Measurements from ENCODE around the gene PARP9. TPM values are rescaled to one million over a fixed set of nuclear protein-coding genes. Genes with fewer than 3 reads are reported as not detected.

PARP9 gene
- total RNA-seq, 1 donor from 2014 or later, result 90.4 TPM

- no peak overlapping the region for H3K4me3 ChIP-seq
- peaks cover 9% of the 10 kb centered on the region for H3K4me1 ChIP-seq
- no peak overlapping the region for H3K27ac ChIP-seq
- intact Hi-C loops (cut with DNase I), result no loop called here
- no peak for TF ChIP-seq CTCF (IDR thresholded peaks at IDR 0.05)
- H3K27me3 ChIP-seq (ENCODE audit: low read depth), result no peaks in the 10 kb centered on the region
- no peaks in the 10 kb centered on the region for H3K36me3 ChIP-seq
- DNase-seq (no peak), ATAC-seq (no peak)
- peaks cover 16% of the 10 kb centered on the region for H3K9me3 ChIP-seq
Measured at GRCh38 chr3:122582390-122582789, 18.3 kb upstream of the PARP9 start.

- peaks cover 16% of the 10 kb centered on the region for H3K9me3 ChIP-seq
- H3K27ac ChIP-seq, result no peak overlapping the region
- H3K4me1 ChIP-seq, result peaks cover 15% of the 10 kb centered on the region
- no peaks in the 10 kb centered on the region for H3K36me3 ChIP-seq
- ATAC-seq, result no peak
- intact Hi-C loops (cut with DNase I), result no loop called here
- no peak for DNase-seq
- H3K4me3 ChIP-seq, result no peak overlapping the region
- H3K27me3 ChIP-seq (ENCODE audit: low read depth), result no peaks in the 10 kb centered on the region
- no peak for TF ChIP-seq CTCF (IDR thresholded peaks at IDR 0.05)
Measured at GRCh38 chr3:122581622-122582021, 17.5 kb upstream of the PARP9 start.

- Histone ChIP-seq H3K36me3 (no peaks in the 10 kb centered on the region), H3K27ac (no peak overlapping the region), H3K4me1 (peaks cover 19% of the 10 kb centered on the region), H3K4me3 (no peak overlapping the region), H3K27me3 (ENCODE audit: low read depth) (no peaks in the 10 kb centered on the region), H3K9me3 (peaks cover 16% of the 10 kb centered on the region)
- TF ChIP-seq CTCF (IDR thresholded peaks at IDR 0.05), result no peak
- intact Hi-C loops (cut with DNase I), result no loop called here
- DNase-seq (no peak), ATAC-seq (no peak)
Measured at GRCh38 chr3:122580470-122580869, 16.4 kb upstream of the PARP9 start.

GRCh38 chr3:122578069-122578740 is 14.1 kb upstream of the PARP9 start:
- no peak for DNase-seq
- intact Hi-C loops (cut with DNase I), result no loop called here
- H3K4me3 ChIP-seq, result peak overlapping the region; percentile 70
- no peak for TF ChIP-seq CTCF (IDR thresholded peaks at IDR 0.05)
- no peak for ATAC-seq
- no peaks in the 10 kb centered on the region for H3K27me3 ChIP-seq (ENCODE audit: low read depth)
- peaks cover 23% of the 10 kb centered on the region for H3K4me1 ChIP-seq
- peaks cover 16% of the 10 kb centered on the region for H3K36me3 ChIP-seq
- peak overlapping the region; percentile 79 for H3K27ac ChIP-seq
- H3K9me3 ChIP-seq, result peaks cover 16% of the 10 kb centered on the region

GRCh38 chr3:122577409-122578031 is 13.4 kb upstream of the PARP9 start, which contains the start of gene PARP15:
TSS of gene PARP15 (plus strand) at chr3:122577650. CDS start at chr3:122577668, 18 bp downstream.
- intact Hi-C loops (cut with DNase I), result no loop called here
- Histone ChIP-seq H3K27ac (peak within 1 kb of the TSS; percentile 79), H3K9me3 (peaks cover 11% of the 10 kb centered on the region), H3K27me3 (ENCODE audit: low read depth) (no peaks in the 10 kb centered on the region), H3K4me1 (peaks cover 30% of the 10 kb centered on the region), H3K36me3 (peaks cover 23% of the 10 kb centered on the region), H3K4me3 (peak within 1 kb of the TSS; percentile 70)
- DNase-seq (peak; percentile 51), ATAC-seq (peak; percentile 52 to 73)
- no peak for TF ChIP-seq CTCF (IDR thresholded peaks at IDR 0.05)
